Measurements from ENCODE around the gene C9orf50.

DNA sequence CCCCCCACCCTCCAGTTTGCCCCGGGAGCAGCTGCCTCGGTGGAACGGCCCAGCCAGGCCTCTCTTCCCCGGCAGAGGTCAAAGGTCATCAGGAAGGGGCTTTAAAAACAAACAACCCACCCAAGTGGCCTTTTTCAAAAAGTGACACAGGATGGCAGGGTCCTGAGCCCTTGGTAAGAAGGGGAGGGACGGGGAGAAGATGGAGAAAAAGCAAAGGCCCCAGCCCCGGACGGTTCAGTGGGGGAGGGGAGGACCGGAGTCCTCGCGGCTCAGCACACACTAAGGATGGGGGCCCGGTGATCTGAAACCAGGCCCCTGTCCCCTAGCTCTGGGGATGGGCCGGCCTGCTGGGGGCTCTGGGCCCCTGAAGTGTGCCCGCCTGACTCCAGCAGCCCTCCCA lies 45.7 kb upstream of the C9orf50 start:
- TF ChIP-seq, protein P1, sequence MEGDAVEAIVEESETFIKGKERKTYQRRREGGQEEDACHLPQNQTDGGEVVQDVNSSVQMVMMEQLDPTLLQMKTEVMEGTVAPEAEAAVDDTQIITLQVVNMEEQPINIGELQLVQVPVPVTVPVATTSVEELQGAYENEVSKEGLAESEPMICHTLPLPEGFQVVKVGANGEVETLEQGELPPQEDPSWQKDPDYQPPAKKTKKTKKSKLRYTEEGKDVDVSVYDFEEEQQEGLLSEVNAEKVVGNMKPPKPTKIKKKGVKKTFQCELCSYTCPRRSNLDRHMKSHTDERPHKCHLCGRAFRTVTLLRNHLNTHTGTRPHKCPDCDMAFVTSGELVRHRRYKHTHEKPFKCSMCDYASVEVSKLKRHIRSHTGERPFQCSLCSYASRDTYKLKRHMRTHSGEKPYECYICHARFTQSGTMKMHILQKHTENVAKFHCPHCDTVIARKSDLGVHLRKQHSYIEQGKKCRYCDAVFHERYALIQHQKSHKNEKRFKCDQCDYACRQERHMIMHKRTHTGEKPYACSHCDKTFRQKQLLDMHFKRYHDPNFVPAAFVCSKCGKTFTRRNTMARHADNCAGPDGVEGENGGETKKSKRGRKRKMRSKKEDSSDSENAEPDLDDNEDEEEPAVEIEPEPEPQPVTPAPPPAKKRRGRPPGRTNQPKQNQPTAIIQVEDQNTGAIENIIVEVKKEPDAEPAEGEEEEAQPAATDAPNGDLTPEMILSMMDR (IDR thresholded peaks at IDR 0.05): no peak
- TF ChIP-seq POLR2A (IDR thresholded peaks at IDR 0.05) (no peak), POLR2AphosphoS5 (IDR thresholded peaks at IDR 0.05) (no peak)

Measured in breast epithelium (tissue), 3 donors.